ENCODE measurements around the gene PLPPR1. TPM values are rescaled to one million over a fixed set of nuclear protein-coding genes. Genes with fewer than 3 reads are reported as not detected.
"Not testable (repeated sequence)": the region's sequence is repeated elsewhere in the genome, so short reads cannot be mapped to it uniquely, and the experiment has no call there.

The PLPPR1 gene
- total and polyA plus RNA-seq, 2 of the 13 experiments (the other 11 are each of a cell fraction or from before 2014, with no cell fraction given): 16.0 to 84.7 TPM

- intact Hi-C loops (cut with micrococcal nuclease; ENCODE audit: unreplicated experiment) (no loop called here), in situ Hi-C loops (cut with HindIII; ENCODE audit: extremely low pct_ligation_motif_present, low pct_unique_long_range_greater_than_20kb) (no loop called here)
- Histone ChIP-seq H3K36me3 (replicated peaks in 1 of 2; ENCODE audit: control insufficient read depth in 1 of 2, insufficient read depth in 2 of 2, low read length in 2 of 2) (no peaks in the 10 kb centered on the region), H3K9ac (ENCODE audit: insufficient read depth, low read depth, low read length) (no peak overlapping the region), H3K79me2 (ENCODE audit: insufficient read depth, low read length) (no peaks in the 10 kb centered on the region), H3K4me1 (ENCODE audit: insufficient read depth, low read length) (peaks cover 15% of the 10 kb centered on the region), H3K4me2 (ENCODE audit: low read depth, low read length) (no peak overlapping the region; the same call in 1 of the 2 replicates), H3K9me3 (ENCODE audit: low read length) (no peaks in the 10 kb centered on the region), H4K20me1 (ENCODE audit: insufficient read depth, low read length) (no peaks in the 10 kb centered on the region), H3K27me3 (ENCODE audit: control insufficient read depth in 1 of 2, insufficient read depth in 2 of 2, low read length in 2 of 2) (no peaks in the 10 kb centered on the region), H3K4me3 (replicated peaks in 1 of 3; ENCODE audit: insufficient read depth in 1 of 3, low read depth in 2 of 3, low read length in 3 of 3) (no peak overlapping the region), H3K27ac (ENCODE audit: extremely low read length, insufficient read depth, low read length) (no peak overlapping the region), H2AFZ (ENCODE audit: low read length) (no peak overlapping the region)
- no peak for TF ChIP-seq NPAS2 (CRISPR knock-in tag; IDR thresholded peaks at IDR 0.05; ENCODE audit: borderline replicate concordance)
- no peak for TF ChIP-seq AHDC1 (CRISPR knock-in tag; IDR thresholded peaks at IDR 0.05; ENCODE audit: borderline replicate concordance)
- TF ChIP-seq ATAD3A (CRISPR knock-in tag; IDR thresholded peaks at IDR 0.05): no peak
- no peak for TF ChIP-seq ATF7-NPFF (CRISPR knock-in tag; IDR thresholded peaks at IDR 0.05; ENCODE audit: low read depth)
- no peak for TF ChIP-seq EZH2 (conservative IDR thresholded peaks at IDR 0.05; ENCODE audit: low read depth, low read length)
- no peak for TF ChIP-seq HNRNPLL (IDR thresholded peaks at IDR 0.05; ENCODE audit: low read depth, low read length, poor library complexity, severe bottlenecking)
- TF ChIP-seq ZNF800 (CRISPR knock-in tag; IDR thresholded peaks at IDR 0.05): no peak
- no peak for TF ChIP-seq MED1 (CRISPR knock-in tag; IDR thresholded peaks at IDR 0.05)
- 92% methylated on average over 4 of the region's 4 CpGs for WGBS (ENCODE audit: low lambda C conversion rate)
- CTCF ChIA-PET (ENCODE audit: low intra/inter-chr PET ratio, low total read pairs): no interaction called here
- POLR2A ChIA-PET: interaction anchor here (3.5 kb wide), 1 partner anchor 10 kb away, joined by 14 read pairs; the partner anchor contains the start of gene PLPPR1
- FAIRE-seq (no peak), DNase-seq (ENCODE audit: low spot score) (no peak), ATAC-seq (no peak)
- BruUV-seq (replicated peaks): no TSS peak
These were observed 10.0 kb downstream of the PLPPR1 start for GRCh38 chr9:101038488-101038887.

- CTCF ChIA-PET (ENCODE audit: low intra/inter-chr PET ratio, low total read pairs): not testable (repeated sequence)
- 84% methylated on average over 7 of the region's 7 CpGs for WGBS (ENCODE audit: low lambda C conversion rate)
- POLR2A ChIA-PET: interaction anchor here (3.5 kb wide), 1 partner anchor 11 kb away, joined by 14 read pairs; the partner anchor contains the start of gene PLPPR1
These were observed 11.1 kb downstream of the PLPPR1 start for GRCh38 chr9:101039581-101039980.

More at GRCh38 chr9:101039581-101039980, 11.1 kb downstream of the PLPPR1 start:
- H3K9me3 ChIP-seq (ENCODE audit: low read length); H2AFZ ChIP-seq (ENCODE audit: low read length); DNase-seq (ENCODE audit: low spot score); H3K27me3 ChIP-seq (ENCODE audit: control insufficient read depth in 1 of 2, insufficient read depth in 2 of 2, low read length in 2 of 2); in situ Hi-C loops (cut with HindIII; ENCODE audit: extremely low pct_ligation_motif_present, low pct_unique_long_range_greater_than_20kb); BruUV-seq (replicated peaks); H3K4me3 ChIP-seq (replicated peaks in 1 of 3; ENCODE audit: insufficient read depth in 1 of 3, low read depth in 2 of 3, low read length in 3 of 3); H3K36me3 ChIP-seq (replicated peaks in 1 of 2; ENCODE audit: control insufficient read depth in 1 of 2, insufficient read depth in 2 of 2, low read length in 2 of 2); ATAC-seq; H3K4me2 ChIP-seq (ENCODE audit: low read depth, low read length); H4K20me1 ChIP-seq (ENCODE audit: insufficient read depth, low read length); H3K27ac ChIP-seq (ENCODE audit: extremely low read length, insufficient read depth, low read length); FAIRE-seq; H3K79me2 ChIP-seq (ENCODE audit: insufficient read depth, low read length); intact Hi-C loops (cut with micrococcal nuclease; ENCODE audit: unreplicated experiment); H3K9ac ChIP-seq (ENCODE audit: insufficient read depth, low read depth, low read length): not testable (repeated sequence)
- H3K4me1 ChIP-seq (ENCODE audit: insufficient read depth, low read length): peaks cover 15% of the 10 kb centered on the region
